ELF-1 (cell line): ENCODE data around the gene IQUB.
A peak's percentile ranks its signal among the peaks of the same experiment; 100 is the strongest.
"Not testable (repeated sequence)": the region's sequence is repeated elsewhere in the genome, so short reads cannot be mapped to it uniquely, and the experiment has no call there.

Source experiments
- DNase-seq: peaks from one replicate; pipeline ENCODE4 v3.0.0-alpha.2; 2016; ENCODE audit warnings: low read depth, low spot score

IQUB gene

DNA sequence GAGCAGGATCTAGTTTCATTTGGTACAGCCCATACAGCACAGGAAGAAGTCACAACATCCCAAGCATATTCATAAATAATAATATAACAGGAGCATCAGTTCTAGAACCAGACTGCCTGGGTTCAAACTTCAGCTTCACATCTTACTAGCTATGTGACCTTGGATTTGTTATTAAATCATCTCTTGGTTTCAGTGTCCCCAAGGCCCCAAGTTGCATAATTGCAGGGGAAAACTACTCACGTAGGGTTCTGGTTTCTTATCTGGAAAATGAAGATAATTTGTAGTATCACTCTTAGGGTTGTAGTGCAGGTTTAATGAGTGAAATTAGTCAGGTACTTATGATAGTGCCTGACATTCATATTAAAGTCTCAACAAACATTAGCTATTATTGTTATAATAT lies 5.5 kb upstream of the IQUB start:
- no peak for DNase-seq

DNA sequence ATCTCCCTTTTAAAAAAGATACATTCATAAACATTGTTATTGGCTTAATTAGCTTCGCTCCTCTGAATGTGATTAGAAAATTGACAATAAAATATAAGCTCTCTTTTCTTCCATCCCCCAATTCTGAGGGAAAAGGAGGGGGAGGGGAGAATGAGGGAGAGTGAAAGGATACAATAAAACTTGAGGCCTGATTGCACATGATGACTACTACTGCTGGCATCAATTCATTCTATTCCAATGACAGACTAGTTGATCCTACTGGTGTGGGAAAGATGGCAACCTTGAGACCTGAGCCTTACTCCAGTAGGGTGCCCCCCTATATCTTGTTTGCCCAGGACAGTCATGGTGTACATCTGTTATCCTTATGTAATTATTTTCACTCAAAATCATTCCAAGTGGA lies 4.5 kb upstream of the IQUB start:
- no peak for DNase-seq

DNA sequence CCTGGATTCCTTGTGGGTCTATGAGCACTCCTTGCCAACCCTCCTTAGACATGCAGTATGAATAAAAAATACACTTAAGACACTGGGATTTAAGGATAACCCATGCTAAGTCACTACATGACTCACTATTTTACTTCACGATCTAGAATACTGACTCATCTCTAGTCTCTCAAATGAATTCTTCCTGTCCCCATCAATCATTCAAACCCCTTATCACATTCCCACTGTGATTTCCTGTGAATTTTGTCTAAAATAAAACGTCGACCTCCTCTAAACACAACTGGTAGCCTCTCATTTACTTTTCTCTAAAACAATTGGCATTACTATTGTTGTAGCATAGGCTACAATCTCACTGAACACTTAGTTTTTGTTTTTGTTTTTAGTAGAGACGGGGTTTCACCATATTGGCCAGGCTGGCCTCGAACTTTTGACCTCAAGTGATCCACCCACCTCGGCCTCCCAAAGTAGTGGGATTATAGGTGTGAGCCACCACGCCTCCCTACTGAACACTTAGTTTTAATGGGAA lies 3.9 kb upstream of the IQUB start:
- no peak for DNase-seq

DNA sequence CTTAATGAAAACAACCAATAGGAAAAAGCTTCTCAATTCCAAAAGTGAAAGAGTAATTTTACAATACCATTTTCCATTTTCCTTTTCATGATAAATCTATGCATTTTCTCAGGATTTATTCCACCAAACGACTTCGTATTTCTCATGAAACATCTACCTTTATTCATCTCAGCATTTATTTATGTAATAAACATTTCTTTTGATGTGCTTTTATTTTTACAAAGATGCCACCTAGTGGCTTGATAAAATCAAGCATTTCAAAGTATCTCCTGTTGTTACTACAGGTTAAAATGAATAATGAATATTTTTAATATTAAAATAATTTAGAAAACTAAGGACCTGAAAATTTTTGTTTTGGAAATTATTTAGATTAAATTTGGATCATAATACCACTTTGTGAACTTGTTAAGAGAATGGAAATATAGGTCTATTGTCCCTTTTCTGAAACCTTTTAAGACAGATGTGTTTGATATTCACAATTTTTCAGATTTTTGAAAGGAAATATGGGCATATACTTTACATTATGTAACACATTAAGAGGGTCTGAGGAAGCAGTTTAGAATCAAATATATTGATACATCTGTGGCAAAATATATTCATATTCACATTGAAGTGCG lies 2.7 kb upstream of the IQUB start:
- no peak for DNase-seq

DNA sequence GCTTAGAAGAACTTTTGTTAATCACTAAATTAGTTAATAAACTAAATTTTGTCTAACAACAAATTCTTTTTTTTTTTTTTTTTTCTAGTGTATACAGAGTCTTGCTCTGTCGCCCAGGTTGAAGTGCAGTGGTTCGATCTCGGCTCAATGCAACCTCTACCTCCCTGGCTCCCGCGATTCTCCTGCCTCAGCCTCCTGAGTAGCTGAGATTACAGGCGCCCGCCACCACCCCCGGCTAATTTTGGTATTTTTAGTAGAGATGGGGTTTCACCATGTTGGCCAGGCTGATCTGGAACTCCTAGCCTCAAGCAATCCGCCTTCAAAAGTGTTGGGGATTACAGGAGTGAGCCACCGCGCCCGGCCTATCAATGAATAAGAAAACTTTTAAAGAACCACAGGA lies 1.1 kb upstream of the IQUB start:
- DNase-seq = peak; percentile 13

DNA sequence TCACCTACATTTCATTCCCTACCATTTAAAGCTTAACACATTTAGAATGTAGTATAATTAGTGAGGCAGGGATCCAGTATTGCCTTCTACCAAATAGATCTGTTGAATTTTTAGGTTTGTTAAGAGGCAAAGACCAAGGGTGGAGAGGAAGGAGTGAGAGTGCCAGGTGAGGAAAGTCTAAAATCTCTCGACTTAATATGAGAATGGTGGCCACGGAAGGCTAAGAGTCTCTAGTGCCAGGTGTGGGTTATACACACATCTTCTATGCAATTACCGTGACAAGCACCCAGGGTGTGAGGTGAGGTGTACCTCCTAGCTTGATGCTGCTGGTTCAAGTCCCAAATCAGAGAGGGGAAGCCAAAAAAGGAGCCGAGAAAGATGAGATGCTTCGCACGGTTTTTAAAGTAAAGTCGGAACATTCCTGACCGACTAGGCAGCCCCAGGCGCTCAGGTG lies 439 bp downstream of the IQUB start:
- DNase-seq = no peak

DNA sequence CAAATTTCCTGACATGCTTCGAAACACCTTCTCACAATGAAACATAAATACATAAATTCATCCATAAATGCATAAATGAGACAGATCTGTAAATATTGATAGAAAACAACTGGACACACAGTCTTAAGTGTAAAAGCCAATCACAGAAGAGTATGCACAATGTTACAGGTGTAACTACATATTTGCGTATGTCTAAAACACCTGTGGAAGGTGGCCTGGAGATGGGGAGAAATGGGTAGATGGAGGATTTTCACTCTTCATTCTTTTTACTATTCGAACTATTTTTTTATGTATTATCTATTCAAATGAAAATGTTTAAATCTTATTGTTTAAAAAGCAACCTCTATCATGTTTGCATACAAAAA lies 860 bp downstream of the IQUB start:
- no peak for DNase-seq

DNA sequence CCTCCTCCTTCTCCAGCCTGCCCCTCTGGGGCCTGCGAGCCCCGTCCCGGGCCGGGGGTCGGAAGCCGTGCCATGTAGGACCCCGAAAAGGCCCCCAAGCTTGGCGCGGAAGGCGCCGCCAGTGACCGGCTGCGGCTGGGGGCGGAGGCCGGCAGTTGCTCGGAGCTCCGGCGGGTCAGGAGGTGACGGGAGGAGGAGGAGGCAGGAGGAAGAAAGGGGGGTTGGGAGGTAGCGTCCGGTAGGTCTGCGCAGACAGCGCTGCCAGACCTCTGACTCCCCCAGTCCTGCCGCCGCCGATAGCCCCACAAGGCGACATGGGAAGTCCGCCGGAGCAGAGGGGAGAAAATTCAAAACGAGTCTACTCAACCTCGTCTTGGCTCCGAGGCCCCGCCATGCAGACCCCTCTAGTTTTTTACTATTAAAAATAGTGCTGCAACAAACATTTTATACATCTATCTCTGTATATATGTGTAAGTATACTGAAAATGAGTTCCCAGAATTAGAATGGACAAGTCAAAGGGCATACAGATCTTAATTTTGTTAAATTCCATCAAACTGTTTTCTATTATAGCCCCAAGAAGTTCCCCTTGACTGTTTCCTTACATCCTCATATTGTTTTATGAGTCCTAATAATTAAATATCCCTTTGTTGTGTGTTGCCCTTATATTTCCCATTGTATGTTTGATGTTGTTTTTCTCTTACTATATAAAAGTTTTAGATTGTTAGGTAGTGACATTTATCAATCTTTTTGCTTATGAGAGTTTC lies 1.4 kb downstream of the IQUB start:
- peak; percentile 46 for DNase-seq

DNA sequence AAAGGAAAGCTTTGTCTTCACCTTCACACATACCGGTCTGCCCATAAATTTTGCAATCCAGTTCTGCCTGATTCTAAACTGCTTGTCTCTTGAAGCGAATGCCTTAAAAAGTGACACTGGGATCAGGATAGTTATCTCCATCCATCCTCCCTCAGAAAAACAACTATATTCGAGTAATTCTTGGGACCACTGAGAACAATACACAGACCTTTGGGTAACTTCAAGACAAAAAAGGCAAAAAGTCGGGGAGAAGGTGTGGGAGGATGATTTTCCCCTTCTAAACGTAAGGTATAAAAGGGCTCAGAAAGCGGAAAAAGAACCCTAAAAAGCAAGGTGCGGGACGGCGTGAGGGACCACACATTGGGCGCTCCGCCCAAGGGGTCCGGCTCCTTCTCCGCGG lies 2.1 kb downstream of the IQUB start:
- DNase-seq = not testable (repeated sequence)

DNA sequence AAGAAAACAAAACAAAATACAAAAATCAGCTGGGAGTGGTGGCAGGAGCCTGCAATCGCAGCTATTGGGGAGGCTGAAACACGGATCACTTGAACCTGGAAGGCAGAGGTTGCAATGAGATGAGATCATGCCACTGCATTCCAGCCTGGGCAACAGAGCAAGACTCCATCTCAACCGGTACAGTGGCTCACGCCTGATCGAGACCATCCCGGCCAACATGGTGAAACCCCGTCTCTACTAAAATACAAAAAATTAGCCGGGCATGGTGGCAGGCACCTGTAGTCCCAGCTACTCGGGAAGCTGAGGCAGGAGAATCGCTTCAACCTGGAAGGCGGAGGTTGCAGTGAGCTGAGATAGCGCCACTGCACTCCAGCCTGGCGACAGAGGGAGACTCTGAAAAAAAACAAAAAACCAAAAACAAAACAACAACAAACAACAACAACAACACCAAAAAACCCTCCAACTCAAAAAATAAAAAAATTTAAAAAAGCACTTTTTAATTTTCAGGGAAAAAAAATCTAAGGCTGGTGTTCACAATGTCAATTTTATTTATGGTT lies 4.3 kb downstream of the IQUB start:
- DNase-seq = not testable (repeated sequence)

DNA sequence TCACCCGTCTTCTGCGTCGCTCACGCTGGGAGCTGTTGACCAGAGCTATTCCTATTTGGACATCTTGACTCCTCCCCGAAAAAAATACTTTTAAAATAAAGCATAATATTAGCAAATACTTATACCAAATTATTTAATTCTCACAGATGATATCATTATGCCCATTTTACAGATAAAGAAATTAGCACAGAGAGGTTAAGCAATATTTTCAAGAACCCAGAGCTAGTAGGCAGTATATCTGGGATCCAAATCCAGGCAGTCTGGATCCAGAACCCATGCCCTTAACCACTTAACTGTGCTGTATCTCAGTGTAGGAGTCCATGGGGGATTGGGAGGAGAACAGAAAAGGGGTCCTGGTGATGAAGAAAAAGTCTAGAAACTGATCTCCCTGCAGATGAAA lies 6.1 kb downstream of the IQUB start:
- DNase-seq = peak; percentile 18

DNA sequence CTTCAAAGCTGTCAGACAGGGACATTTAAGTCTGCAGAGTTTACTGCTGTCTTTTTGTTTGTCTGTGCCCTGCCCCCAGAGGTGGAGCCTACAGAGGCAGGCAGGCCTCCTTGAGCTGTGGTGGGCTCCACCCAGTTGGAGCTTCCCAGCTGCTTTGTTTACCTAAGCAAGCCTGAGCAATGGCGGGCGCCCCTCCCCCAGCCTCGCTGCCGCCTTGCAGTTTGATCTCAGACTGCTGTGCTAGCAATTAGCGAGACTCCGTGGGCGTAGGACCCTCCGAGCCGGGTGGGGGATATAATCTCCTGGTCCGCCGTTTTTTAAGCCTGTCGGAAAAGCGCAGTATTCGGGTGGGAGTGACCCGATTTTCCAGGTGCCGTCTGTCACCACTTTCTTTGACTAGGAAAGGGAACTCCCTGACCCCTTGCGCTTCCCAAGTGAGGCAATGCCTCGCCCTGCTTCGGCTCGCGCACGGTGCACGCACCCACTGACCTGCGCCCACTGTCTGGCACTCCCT lies 6.6 kb downstream of the IQUB start:
- not testable (repeated sequence) for DNase-seq

DNA sequence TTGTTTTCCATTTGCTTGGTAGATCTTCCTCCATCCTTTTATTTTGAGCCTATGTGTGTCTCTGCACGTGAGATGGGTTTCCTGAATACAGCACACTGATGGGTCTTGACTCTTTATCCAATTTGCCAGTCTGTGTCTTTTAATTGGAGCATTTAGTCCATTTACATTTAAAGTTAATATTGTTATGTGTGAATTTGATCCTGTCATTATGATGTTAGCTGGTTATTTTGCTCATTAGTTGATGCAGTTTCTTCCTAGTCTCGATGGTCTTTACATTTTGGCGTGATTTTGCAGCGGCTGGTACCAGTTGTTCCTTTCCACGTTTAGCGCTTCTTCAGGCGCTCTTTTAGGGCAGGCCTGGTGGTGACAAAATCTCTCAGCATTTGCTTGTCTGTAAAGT lies 7.9 kb downstream of the IQUB start:
- DNase-seq = not testable (repeated sequence)

DNA sequence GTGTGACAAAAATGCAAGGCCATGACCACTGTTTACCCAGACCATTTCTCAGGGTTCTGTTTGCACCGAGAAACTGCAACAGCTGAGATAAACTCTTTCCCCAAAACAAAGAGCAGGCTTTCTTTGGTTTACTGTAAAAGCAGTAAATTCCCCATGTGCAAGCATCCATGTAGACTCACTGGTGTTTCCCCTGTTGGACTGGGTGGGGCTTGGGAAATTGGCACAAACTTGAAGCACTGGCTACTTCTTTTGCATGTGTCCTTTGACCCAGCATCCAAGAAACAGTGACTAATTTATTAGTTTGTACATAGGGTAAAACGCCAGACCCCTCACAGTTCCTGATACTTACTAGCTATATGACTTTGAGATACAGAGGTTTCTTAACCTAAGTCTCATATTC lies 12.3 kb downstream of the IQUB start:
- DNase-seq = no peak

DNA sequence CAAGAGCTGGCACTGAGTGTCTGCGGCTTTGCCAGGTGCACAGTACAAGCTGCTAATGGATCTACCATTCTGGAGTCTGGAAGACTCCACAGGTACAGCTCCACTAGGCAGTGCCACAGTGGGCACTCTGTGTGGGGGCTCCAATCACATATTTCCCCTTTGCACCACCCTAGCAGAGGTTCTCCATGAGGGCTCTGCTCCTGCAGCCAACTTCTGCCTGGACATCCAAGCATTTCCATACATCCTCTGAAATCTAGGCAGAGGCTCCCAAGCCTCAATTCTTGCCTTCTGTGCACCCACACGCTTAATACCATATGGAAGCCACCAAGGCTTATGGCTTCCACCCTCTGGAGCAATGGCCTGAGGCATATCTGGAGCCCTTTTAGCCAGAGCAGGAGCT lies 29.2 kb downstream of the IQUB start:
- DNase-seq = no peak

DNA sequence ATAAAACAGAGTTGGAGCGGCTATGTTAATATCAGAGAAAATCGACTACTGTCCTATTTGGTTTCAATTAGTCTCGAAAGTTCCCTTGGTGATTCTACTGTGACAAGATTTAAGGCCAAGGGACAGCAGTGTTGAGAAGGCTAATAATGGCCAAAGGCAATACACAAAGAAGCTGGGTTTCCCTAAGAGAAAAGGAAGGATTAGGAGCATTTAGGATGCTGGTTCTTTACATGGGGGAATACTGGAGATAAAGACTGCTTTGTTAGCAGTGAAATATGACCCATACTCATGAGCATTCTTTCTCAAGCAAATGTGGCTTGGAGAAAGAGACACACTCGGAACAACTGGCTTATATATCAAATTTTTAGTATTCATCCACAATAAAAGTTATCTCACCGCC lies 32.2 kb downstream of the IQUB start:
- no peak for DNase-seq

DNA sequence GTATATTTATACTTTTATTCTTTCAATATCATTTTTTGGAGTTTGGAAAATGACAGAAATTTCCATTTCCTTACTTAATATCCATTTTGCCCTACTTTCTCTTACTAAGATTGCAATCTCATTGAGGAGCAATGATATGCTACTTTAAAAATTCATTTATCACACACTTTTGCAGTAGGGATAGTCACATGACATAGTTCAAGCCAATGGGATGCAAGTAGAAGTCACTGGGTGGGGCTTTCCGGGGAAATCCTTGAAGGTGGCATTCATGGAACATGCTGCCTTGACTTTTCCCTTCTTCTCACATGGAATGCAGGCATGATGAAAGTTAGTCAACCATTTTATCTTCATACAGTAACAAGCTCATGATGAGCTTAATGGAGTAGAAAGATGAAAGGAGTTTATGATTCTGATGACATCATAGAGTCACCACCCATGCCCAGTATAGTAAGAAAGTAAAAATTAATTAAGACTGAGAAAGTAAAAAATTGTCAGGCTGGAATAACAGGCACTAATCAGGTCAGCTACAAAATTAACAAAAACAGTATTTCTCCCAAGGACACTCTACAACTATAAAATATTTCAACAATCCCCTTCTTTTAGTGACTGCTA lies 33.4 kb downstream of the IQUB start:
- DNase-seq = no peak

DNA sequence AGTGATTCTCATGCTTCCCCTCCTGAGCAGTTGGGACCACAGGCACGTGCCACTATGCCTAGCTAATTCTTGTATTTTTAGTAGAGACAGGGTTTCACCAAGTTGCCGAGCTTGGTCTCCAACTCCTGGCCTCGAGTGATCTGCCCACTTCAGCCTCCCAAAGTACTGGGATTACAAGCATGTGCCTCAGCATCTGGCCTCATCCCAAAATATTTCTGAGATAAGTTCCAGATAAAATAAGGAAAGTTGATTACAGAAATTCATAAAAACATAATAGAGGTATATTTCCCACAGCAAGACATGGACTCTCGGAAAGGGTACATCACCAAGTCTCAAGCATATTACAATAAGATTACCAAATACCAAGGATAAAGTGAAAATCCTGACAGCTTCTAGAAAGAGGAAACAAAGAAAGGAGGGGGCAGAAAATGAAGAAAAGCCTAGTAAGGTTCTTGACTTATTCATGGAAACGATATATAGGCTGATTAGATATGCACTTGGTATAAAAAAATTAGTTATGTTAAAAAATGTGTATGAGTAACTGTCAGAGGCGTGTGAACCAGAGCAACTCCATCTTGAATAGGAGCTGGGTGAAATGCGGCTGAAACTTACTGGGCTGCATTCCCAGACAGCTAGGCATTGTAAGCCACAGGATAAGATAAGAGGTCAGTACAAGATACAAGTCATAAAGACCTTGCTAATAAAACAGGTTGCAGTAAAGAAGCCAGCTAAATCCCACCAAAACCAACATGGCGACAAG lies 35.0 kb downstream of the IQUB start:
- no peak for DNase-seq

DNA sequence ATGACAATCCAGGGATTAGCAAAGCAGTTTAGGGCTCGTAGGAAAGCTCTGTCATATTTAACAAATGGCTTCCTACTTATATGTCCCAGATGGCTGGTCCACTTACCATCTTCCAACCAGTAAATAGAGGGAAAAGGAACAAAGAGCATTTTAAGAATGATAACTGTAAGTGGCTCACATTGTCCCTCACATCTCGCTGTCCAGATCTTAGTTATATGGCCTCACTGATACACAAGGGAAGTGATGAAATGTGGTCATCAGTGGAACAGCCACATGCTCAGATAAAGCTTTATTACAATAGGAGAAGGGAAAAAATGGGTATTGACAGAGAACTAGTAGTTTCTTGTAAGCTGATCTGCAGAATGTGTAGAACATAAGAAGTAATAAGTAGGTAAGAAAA lies 35.8 kb downstream of the IQUB start:
- no peak for DNase-seq

DNA sequence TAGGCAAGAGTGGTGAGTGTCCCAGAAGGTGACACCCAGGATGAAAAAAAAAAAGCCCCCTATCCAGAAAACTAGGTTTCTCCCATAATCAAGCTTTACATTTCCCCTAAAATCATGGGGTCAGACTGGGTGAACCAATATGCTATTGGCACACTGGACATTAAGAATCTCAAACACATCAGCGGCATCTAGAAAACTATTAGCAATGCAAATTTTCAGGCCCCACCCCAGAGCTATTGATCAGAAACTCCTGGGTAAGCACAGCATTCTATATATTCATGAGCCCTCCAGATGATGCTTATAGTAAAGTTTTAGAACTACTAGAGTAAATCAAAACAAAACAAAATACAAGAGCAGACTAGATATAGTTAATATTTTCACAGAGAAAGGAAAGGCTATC lies 36.4 kb downstream of the IQUB start:
- DNase-seq = no peak

DNA sequence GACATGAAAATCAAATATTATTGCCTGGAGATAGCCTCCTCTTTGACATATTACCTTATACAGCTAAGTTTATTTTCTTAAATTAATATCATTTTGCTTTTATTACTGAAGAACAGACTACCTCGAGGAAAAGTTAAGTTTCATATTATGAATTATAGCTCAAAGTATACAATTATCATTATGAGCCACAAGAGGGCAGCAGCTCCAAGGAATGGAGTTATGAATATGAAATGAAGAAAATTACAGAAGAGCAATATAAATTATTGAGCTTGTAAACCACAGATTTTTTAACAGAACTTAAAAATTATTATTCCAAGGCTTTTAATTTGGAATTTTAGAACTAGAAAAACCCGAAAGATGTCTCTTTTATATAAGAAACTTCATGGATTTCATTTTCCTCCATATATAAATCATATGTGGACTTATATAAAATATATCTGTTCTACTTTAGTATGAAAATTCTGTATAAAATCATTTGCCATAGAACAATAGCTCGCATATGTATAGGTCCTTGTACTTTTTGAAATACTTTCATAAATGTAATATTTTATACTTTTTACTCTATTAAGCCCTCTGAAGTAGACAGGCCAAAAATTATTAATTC lies 40.1 kb downstream of the IQUB start:
- no peak for DNase-seq
